GM12801 (cell line): ENCODE measurements around the gene KAT8.

Source experiments
- TF ChIP-seq, protein P1 (sequence below): IDR thresholded peaks from one replicate; pipeline ENCODE4 v1.5.1; 2011; ENCODE audit warnings: control low read depth; ENCODE audit not compliant: insufficient read length; ENCODE audit errors: extremely low read depth

The KAT8 gene

DNA sequence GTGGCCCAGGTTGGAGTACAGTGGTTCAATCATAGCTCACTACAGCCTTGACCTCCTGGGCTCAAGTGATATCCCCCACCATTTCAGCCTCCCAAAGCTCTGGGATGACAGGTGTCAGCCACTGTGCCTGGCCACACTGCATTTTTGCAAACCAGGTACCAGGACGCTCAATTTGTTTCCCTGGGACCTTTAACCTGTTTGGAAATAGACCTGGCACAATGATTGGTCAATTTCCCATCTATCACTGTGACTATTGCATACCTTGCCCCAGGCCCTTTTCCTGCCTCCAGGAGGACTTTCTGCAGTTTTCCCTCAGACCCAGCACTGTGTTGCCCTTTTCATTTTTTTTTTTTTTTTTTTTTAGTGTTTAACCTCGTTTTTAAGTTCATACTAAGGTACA lies 51.4 kb downstream of the KAT8 start:
- TF ChIP-seq, protein P1, sequence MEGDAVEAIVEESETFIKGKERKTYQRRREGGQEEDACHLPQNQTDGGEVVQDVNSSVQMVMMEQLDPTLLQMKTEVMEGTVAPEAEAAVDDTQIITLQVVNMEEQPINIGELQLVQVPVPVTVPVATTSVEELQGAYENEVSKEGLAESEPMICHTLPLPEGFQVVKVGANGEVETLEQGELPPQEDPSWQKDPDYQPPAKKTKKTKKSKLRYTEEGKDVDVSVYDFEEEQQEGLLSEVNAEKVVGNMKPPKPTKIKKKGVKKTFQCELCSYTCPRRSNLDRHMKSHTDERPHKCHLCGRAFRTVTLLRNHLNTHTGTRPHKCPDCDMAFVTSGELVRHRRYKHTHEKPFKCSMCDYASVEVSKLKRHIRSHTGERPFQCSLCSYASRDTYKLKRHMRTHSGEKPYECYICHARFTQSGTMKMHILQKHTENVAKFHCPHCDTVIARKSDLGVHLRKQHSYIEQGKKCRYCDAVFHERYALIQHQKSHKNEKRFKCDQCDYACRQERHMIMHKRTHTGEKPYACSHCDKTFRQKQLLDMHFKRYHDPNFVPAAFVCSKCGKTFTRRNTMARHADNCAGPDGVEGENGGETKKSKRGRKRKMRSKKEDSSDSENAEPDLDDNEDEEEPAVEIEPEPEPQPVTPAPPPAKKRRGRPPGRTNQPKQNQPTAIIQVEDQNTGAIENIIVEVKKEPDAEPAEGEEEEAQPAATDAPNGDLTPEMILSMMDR: no peak

DNA sequence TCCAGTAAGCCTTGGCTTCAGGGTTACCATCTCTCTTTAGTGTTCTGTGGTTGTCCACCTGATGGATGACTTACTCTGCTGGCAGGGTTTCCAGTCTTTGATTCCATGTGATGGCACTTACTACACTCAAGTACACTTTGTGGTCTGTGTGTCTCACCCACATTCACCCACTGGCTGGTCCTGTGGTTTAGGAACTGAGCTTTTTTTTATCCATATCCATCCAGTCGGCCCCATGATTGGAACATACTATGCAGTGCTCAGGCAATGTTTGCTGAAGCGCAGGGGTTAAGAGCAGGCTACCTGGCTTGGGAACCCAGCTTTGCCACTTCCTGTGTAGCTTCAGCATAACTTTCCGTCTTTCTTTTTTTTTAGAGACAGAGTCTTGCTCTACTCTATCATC lies 59.7 kb downstream of the KAT8 start:
- TF ChIP-seq, protein P1: no peak

DNA sequence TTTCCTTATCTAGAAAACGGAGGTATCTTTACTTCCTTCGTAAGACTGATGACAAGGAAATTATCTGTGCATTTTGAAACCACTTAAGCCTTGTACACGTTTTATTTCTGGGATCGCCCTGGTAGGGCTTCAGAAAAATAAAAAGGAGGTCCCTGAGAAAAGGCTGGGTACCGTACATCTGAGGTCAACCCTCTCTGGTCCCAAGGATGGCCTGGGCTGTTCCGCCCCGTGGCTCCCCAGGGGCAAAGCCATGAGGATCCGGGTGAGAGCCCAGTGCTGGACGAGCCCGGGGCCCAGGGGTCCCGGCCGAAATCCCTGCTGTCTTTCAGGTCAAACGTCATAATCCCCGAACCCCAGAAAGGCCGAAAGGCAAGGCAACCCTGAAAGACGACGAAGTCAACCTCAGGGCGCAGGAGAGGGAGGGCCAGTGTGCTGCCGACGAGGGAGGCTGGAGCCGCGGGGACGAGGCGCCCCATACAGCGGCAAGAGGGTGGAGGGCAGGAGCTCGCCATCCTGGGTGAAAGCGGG lies 61.8 kb downstream of the KAT8 start:
- TF ChIP-seq, protein P1: no peak

DNA sequence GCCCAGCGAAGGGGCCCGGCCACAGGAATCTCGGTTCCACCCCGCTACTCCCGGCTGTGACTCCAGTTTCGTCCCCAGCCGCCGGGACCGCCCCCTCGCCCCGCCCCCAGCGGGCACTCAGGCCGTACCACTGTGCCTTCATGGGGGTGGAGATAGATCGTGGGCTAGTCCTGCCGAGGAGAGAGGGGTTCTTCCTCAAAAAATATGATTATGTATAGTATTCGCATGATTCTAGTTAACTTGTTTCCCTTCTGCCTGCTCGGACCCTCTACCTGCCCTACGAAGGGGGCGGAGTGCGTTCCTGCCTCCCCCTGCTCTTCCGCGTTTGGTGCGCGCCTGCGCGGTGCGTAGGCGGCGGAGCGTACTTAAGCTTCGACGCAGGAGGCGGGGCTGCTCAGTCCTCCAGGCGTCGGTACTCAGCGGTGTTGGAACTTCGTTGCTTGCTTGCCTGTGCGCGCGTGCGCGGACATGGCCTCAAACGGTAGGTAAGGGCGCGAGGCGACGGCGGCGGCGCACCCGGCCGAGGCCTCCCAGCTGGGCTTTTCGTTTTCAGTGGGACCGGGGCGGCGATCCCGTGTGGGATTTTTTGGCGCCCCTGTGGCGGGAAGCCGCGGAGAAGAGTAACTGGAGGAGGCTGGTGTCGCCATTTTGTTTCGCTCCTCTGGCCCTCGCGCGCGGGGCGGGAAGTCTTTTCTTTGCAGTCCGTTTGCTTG lies 62.4 kb downstream of the KAT8 start, which contains the start of gene FUS:
FUS (plus strand) TSS at position 393 of the 713 bp plus-strand sequence; CDS start at position 469, 76 bp downstream.
- TF ChIP-seq, protein P1: no peak
